ENCODE results near the gene ABO. TPM values are rescaled to one million over a fixed set of nuclear protein-coding genes. Genes with fewer than 3 reads are reported as not detected.
"Not testable (repeated sequence)": the region's sequence is repeated elsewhere in the genome, so short reads cannot be mapped to it uniquely, and the experiment has no call there.

The ABO gene
- polyA plus RNA-seq, 1 donor, result 1.3 TPM

GRCh38 chr9:133205996-133206931 lies 68.7 kb downstream of the ABO start:
- DNase-seq (ENCODE audit: low read depth), result no peak

- not testable (repeated sequence) for DNase-seq (ENCODE audit: low read depth)
Observed at GRCh38 chr9:133205481-133205887, 69.5 kb downstream of the ABO start.

Other genes starting within 250 kb of the ABO start
- 46.2 TPM for gene GTF3C5, start 244.2 kb downstream of the ABO start, polyA plus RNA-seq (ENCODE audit: insufficient read length)
- gene CEL, start 213.2 kb downstream of the ABO start, polyA plus RNA-seq (ENCODE audit: insufficient read length), result 1.8 TPM
- 50.3 TPM for gene RALGDS, start 154.0 kb downstream of the ABO start, polyA plus RNA-seq (ENCODE audit: insufficient read length)
- 3.6 TPM for gene GBGT1, start 111.3 kb downstream of the ABO start, polyA plus RNA-seq (ENCODE audit: insufficient read length)
- gene OBP2B, start 66.0 kb downstream of the ABO start, polyA plus RNA-seq (ENCODE audit: insufficient read length), result not detected
- gene SURF6, start 61.0 kb upstream of the ABO start, polyA plus RNA-seq (ENCODE audit: insufficient read length), result 20.5 TPM
- gene MED22, start 72.9 kb upstream of the ABO start, polyA plus RNA-seq (ENCODE audit: insufficient read length), result 23.0 TPM
- 2,437 TPM for gene RPL7A, start 73.0 kb upstream of the ABO start, polyA plus RNA-seq (ENCODE audit: insufficient read length)
- gene SURF1, start 81.3 kb upstream of the ABO start, polyA plus RNA-seq (ENCODE audit: insufficient read length), result 30.6 TPM
- 12.2 TPM for gene SURF2, start 81.3 kb upstream of the ABO start, polyA plus RNA-seq (ENCODE audit: insufficient read length)
- 84.6 TPM for gene SURF4, start 100.9 kb upstream of the ABO start, polyA plus RNA-seq (ENCODE audit: insufficient read length)
- gene STKLD1, start 101.2 kb upstream of the ABO start, polyA plus RNA-seq (ENCODE audit: insufficient read length), result 2.2 TPM
- 35.9 TPM for gene REXO4, start 142.8 kb upstream of the ABO start, polyA plus RNA-seq (ENCODE audit: insufficient read length)
- gene ADAMTS13, start 147.2 kb upstream of the ABO start, polyA plus RNA-seq (ENCODE audit: insufficient read length), result 7.8 TPM
- 19.0 TPM for gene CACFD1, start 184.8 kb upstream of the ABO start, polyA plus RNA-seq (ENCODE audit: insufficient read length)
- gene SLC2A6, start 203.9 kb upstream of the ABO start, polyA plus RNA-seq (ENCODE audit: insufficient read length), result 1.2 TPM
- 58.2 TPM for gene MYMK, start 249.8 kb upstream of the ABO start, polyA plus RNA-seq (ENCODE audit: insufficient read length)